ENCODE results near the gene HOXD8.

The HOXD8 gene

GRCh38 chr2:176120364-176121189 lies 8.9 kb upstream of the HOXD8 start:
- Histone ChIP-seq H3K27ac (no peak overlapping the region), H3K36me3 (no peaks in the 10 kb centered on the region), H3K27me3 (peaks cover 100% of the 10 kb centered on the region), H3K9me3 (no peaks in the 10 kb centered on the region), H3K4me1 (ENCODE audit: control insufficient read depth in 1 of 2, insufficient read depth in 1 of 2, low read depth in 1 of 2, low read length in 1 of 2) (peaks cover 3 to 18% of the 10 kb centered on the region in 2 experiments), H3K4me3 (ENCODE audit: low read depth in 1 of 2, low read length in 1 of 2) (no peak overlapping the region)
- TF ChIP-seq CTCF (IDR thresholded peaks at IDR 0.05): no peak

- Histone ChIP-seq H3K27ac (no peak overlapping the region), H3K9me3 (no peaks in the 10 kb centered on the region), H3K4me1 (ENCODE audit: control insufficient read depth in 1 of 2, insufficient read depth in 1 of 2, low read depth in 1 of 2, low read length in 1 of 2) (peaks cover 3 to 18% of the 10 kb centered on the region in 2 experiments), H3K4me3 (ENCODE audit: low read depth in 1 of 2, low read length in 1 of 2) (no peak overlapping the region), H3K27me3 (peaks cover 100% of the 10 kb centered on the region), H3K36me3 (no peaks in the 10 kb centered on the region)
- no peak for TF ChIP-seq CTCF (IDR thresholded peaks at IDR 0.05)
These were observed 8.1 kb upstream of the HOXD8 start for GRCh38 chr2:176121190-176122051.

GRCh38 chr2:176122052-176122682 lies 7.3 kb upstream of the HOXD8 start:
- peak overlapping the region; percentile 27 to 34 for H3K4me3 ChIP-seq (ENCODE audit: low read depth in 1 of 2, low read length in 1 of 2)
- peaks cover 100% of the 10 kb centered on the region for H3K27me3 ChIP-seq
- H3K27ac ChIP-seq: no peak overlapping the region
- TF ChIP-seq CTCF (IDR thresholded peaks at IDR 0.05): no peak
- no peaks in the 10 kb centered on the region for H3K36me3 ChIP-seq
- H3K4me1 ChIP-seq (ENCODE audit: control insufficient read depth in 1 of 2, insufficient read depth in 1 of 2, low read depth in 1 of 2, low read length in 1 of 2): peaks cover 3 to 18% of the 10 kb centered on the region in 2 experiments
- H3K9me3 ChIP-seq: no peaks in the 10 kb centered on the region

- no peak within 1 kb of the TSS for H3K27ac ChIP-seq
- H3K36me3 ChIP-seq: no peaks in the 10 kb centered on the region
- H3K4me3 ChIP-seq (ENCODE audit: low read depth in 1 of 2, low read length in 1 of 2): peak within 1 kb of the TSS; percentile 27 to 34
- peaks cover 3 to 18% of the 10 kb centered on the region in 2 experiments for H3K4me1 ChIP-seq (ENCODE audit: control insufficient read depth in 1 of 2, insufficient read depth in 1 of 2, low read depth in 1 of 2, low read length in 1 of 2)
- no peak for TF ChIP-seq CTCF (IDR thresholded peaks at IDR 0.05)
- no peaks in the 10 kb centered on the region for H3K9me3 ChIP-seq
- H3K27me3 ChIP-seq: peaks cover 100% of the 10 kb centered on the region
These were observed 6.7 kb upstream of the HOXD8 start, which contains the start of gene HOXD9 for GRCh38 chr2:176122683-176123410. Gene HOXD9 (plus strand): TSS chr2:176122719. CDS start chr2:176122769, 50 bp downstream.

Data from neutrophil (primary cell).